SU-DHL-6 (cell line): Measurements from ENCODE around the gene IFT122.

Experiments used
- EZH2phosphoT487 ChIP-seq: fragments of 200-600 bp; sonication (generic), shearing (Covaris generic); conservative IDR thresholded peaks from 2 replicates; pipeline ENCODE4 v1.6.1; 2018; ENCODE audit warnings: mild to moderate bottlenecking, antibody characterized with exemption, low read length, moderate library complexity, mixed read lengths
- TF ChIP-seq, protein P1 (sequence below): fragments of 200-600 bp; sonication (generic); IDR thresholded peaks from one replicate; pipeline ENCODE4 v1.5.1; 2017; ENCODE audit warnings: antibody characterized with exemption, mild to moderate bottlenecking, low read length, moderate library complexity; ENCODE audit not compliant: insufficient read depth, poor library complexity, severe bottlenecking

GRCh38 chr3:129429080-129429451, 11.0 kb upstream of the IFT122 start:
- TF ChIP-seq, protein P1, sequence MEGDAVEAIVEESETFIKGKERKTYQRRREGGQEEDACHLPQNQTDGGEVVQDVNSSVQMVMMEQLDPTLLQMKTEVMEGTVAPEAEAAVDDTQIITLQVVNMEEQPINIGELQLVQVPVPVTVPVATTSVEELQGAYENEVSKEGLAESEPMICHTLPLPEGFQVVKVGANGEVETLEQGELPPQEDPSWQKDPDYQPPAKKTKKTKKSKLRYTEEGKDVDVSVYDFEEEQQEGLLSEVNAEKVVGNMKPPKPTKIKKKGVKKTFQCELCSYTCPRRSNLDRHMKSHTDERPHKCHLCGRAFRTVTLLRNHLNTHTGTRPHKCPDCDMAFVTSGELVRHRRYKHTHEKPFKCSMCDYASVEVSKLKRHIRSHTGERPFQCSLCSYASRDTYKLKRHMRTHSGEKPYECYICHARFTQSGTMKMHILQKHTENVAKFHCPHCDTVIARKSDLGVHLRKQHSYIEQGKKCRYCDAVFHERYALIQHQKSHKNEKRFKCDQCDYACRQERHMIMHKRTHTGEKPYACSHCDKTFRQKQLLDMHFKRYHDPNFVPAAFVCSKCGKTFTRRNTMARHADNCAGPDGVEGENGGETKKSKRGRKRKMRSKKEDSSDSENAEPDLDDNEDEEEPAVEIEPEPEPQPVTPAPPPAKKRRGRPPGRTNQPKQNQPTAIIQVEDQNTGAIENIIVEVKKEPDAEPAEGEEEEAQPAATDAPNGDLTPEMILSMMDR, result no peak
- no peak for TF ChIP-seq EZH2phosphoT487
